CD4-positive, alpha-beta T cell treated with Interleukin-17A for 4 hours (primary cell): Measurements from ENCODE around the gene NEU4.
"Not testable (repeated sequence)": the region's sequence is repeated elsewhere in the genome, so short reads cannot be mapped to it uniquely, and the experiment has no call there.

ENCODE experiments used
- DNase-seq: peaks from one replicate; pipeline ENCODE4 v3.0.0-alpha.2; 2020; ENCODE audit warnings: mixed read lengths

Gene NEU4

GRCh38 chr2:241775223-241776177 is 33.5 kb upstream of the NEU4 start:
- DNase-seq: no peak

DNA sequence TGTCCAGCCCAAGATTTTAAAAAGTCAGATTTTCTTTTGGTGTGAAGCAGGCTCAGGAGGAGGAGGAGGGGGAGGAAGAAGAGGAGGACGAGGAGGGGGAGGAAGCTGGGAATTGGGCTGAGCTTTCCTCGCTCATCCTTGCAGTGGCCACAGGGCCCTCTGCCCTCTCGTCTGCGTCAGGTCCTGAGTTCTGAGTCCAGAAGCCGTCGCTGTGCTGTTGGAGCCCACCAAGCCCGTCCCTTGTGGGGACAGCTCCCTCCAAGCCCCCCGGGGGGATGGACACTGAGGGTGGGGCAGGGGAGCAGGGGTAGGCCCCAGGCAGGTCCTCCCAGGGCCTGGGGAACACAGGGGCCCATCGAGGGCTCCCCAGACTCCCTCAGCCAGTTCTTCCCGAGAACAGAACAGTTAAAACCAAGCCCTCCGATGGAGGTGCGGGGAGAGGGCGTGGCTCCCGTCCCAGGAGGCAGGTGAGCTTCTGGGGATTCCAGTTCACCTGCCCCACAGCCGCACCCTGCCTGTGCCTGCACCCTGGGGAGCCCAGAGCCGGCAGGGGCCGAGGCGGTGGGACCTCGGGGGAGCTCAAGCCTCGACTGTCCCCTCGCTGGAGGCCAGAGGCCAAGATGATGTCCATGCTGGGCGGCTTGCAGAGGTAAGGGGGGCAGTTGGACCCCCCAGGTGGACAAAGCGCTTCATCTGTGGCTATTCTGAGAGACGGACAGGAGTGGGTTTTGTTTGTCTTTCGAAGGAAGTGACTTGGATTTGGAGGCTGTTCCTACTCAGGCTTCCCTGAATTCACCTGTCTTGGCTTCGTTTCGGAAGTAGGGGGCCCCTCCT is 32.4 kb upstream of the NEU4 start, which contains the start of gene GAL3ST2:
Gene GAL3ST2, plus strand, starts transcription at position 487 of the 834 bp plus-strand sequence. Its CDS starts 134 bp downstream, at position 621.
- no peak for DNase-seq

DNA sequence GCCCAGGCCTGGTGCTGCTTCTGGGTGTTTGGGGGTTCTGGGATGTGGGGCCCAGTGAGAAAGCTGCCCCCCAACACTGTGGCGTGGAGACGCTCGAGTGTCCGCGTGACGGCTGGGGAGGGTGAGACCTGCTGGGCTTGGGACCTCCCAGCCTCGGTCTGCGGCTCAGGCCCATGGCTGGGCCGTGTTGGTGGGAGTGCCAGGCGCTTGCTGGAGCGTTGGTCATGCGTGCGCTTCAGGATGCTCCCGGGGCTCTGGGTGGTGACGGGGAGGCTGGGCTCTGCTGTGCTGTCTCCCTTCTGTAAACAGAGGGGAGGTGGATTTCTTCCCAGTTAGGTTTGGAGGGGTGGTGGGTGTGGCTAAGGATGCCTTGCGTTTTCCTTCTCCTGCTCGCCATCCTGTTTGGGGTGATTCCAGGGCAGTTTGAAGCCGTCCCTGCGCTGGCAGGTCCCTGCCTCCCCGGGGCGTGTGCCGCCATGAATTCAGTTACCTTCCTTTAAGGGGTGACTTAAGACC is 31.8 kb upstream of the NEU4 start:
- no peak for DNase-seq

DNA sequence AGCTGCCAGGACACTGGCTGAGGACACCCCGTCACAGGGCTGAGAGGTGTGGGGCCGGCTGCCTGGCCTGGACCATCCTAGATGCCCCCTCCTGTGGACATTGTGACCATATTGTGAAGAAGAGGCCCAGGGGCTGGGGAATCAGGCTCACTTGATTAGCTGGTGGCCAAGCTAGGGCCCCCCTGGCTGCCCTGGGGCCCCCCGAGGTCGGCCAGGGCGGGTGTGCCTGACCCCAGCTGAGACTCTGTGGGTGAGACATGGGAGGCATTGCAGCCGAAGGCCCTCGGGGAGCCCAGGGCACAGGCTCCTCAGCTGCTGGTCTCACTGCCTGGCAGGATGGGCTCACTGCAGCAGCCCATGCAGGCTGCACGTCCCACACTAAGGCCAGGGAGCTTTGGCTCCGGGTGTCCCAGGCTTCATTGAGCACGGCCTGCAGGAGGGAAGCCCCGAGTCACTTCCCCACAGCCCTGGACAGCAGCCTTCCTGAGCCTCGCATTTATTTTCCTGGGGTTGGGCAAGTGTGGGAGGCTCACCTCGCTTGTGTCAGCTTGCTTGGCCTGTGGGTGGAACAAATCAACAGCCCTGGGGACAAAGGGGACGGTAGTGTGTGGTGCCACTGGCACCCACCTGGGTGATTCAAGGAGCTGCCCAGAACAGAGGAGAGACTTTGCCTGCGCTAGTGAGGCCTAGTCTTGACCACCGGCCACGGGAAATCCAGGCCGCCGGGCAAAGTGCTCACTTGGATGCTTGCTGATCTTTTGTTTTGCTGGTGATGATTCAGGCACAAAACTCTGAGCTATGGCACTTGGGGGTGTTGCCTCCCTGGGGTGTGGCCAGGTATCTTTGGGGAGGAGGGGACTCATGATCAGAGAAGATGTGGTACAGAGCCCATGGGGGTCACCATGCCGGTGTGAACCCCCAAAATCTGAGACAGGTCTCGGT is 31.0 kb upstream of the NEU4 start:
- DNase-seq: no peak

- DNase-seq: no peak
Observed at GRCh38 chr2:241780939-241781569, 27.9 kb upstream of the NEU4 start.

DNA sequence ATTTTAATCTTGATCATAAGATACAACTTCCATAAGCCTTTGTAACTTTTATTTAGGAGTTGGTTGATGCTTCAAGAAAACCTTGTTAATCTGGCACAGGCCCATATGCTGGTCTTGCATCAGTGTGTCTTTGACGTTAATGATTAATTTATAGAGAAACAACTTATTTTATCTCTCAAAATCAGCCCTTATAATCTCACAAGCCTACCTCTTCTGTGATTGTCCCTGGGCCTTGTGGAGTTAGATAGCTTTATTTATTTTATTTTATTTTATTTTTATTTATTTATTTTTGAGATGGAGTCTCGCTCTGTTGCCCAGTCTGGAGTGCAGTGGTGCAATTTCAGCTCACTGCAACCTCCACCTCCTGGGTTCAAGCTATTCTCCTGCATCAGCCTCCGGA is 26.9 kb upstream of the NEU4 start:
- not testable (repeated sequence) for DNase-seq

DNA sequence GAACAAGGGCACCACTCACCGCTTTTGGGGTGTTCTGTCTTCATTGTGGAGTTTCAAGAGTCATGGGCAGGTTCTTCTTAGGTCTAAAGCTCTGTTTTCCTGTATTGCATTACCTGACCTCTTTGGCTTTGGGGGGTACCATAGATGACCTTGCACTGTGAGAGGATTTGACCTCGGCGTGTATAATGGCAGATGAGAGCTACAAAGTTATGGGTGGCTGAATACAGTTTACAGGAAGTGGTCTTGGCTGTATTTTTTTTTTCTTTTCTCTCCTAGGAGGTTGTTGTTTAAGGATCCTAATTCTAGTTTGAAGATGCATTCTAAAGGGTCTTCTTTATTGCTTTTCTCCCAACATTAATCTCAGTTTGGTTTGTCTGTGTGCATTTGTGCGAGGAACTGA is 20.9 kb upstream of the NEU4 start:
- DNase-seq: no peak

GRCh38 chr2:241788572-241788971 is 20.4 kb upstream of the NEU4 start:
- no peak for DNase-seq

DNA sequence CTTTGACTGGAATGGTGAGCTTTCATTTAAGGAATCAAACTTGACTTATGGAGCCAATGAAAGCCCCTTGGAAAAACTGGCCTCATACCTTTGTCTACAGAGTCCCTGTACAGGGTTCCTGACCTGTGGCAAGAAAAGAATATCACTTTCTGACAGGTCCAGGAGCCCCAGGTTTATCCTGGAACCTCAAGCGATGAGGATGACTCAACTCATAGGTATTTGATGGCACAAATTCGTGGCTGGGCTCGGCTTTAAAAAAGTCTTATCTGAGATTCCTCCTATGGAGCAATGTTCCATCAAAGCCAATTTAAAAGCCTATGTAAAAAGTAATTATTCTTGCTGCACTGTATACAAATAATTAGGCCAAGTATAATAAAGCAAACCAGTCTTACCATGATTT is 17.6 kb upstream of the NEU4 start:
- not testable (repeated sequence) for DNase-seq

DNA sequence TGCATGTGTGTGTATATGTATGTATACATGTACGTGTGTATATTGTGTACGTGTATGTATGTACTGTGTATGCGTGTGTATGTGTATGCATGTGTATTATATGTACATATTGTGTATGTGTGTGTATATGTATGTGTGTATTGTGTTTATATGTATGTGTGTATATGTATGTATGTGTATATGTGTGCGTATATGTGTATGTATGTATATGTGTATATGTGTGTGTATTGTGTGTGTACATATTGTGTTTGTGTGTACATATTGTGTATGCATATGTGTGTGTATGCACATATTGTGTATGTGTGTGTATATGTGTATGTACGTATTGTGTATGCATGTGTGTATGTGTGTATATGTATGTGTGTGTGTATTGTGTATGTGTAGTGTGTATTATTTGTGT is 15.6 kb upstream of the NEU4 start:
- DNase-seq: no peak

GRCh38 chr2:241794250-241794823 is 14.7 kb upstream of the NEU4 start:
- DNase-seq: no peak

DNA sequence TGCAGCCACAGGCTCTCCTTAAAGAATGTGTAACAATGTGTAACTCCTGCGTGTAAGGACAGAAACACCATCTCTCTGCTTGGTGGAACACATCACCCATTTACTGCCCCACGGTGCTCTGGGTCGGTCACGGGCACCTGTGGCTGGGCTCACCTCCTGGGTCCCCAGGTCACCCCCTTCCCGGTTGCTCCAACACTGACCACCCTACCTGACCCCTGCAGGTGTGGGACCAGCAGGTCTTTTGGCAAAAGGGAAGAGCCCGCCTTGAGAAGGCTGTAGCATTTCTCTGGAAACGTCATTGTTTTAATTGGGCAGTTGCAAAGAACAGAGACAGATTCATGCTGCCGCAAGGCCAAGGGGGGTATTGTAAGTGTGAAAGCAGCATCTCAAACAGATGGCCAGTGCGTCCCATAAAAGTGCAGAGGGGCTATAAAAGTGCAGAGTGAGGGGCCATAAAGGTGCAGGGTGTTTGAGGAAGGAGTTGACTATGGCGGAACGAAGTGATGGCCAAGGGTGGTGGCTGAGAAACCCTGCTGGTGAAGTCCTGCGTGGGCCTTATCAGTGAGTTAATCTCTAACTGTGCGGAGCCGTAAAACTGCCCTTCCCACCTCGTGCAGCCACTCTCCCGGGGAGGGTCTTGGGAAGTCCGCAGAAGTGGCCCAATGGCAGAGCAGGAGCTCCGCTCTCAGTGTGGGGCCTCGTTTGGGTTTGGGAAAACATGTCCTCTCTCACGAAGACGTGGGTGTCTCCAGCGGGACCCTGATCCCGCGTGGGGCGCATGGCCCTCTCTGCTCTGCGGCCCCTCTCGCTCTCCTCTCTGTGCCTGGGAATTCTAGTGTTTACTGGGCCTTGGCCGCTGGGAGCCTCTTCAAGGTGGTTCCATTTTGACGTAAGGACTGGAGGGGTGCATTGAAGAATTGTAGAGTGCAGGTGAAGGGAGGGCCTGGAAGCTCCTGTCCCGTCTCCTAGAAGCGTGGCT is 13.7 kb upstream of the NEU4 start:
- DNase-seq: no peak

DNA sequence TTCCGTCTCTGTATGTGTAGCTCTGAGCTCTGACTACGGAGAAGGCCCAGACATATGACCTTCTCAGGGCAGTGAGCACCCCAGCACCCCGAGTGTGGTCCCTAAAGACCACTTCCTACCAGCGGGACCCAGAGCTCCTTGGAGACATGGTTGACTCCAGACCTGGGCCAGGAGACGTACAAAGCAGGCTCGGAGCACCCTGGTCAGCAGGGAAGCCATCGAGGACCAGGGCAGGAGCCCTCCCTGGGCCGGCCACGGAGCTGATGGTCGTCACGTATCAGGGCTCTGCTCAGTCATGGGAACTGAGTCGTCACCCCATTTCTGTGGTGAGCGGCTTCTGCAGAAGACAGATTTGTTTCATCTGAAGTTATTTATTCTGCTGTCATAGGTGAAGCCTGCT is 12.8 kb upstream of the NEU4 start:
- no peak for DNase-seq

DNA sequence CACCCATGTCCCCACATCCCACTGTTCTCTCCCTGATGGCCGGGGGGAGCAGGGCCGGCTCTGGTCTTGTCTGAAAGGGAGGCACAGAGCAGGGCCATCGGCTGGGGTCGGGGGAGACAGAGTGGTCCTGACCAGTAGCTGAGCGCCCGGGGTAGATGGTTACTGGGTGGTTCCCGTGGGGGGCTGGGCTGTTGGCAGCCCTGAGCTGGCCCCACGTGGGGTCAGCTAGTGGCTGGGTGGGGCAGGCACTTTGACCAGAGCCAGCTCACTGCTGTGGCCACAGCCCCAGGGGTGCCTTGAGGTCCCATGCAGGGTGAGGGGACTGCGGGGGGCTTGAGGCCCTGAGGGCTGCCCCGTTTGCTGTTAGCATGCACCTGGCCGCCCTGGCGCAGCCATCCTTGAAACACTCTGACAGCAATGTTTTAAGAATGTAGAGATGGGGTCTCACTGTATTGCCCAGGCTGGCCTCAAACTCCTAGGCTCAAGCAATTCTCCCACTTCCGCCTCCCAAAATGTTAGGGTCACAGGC is 12.3 kb upstream of the NEU4 start:
- no peak for DNase-seq

GRCh38 chr2:241797441-241798080 is 11.4 kb upstream of the NEU4 start:
- DNase-seq: no peak

DNA sequence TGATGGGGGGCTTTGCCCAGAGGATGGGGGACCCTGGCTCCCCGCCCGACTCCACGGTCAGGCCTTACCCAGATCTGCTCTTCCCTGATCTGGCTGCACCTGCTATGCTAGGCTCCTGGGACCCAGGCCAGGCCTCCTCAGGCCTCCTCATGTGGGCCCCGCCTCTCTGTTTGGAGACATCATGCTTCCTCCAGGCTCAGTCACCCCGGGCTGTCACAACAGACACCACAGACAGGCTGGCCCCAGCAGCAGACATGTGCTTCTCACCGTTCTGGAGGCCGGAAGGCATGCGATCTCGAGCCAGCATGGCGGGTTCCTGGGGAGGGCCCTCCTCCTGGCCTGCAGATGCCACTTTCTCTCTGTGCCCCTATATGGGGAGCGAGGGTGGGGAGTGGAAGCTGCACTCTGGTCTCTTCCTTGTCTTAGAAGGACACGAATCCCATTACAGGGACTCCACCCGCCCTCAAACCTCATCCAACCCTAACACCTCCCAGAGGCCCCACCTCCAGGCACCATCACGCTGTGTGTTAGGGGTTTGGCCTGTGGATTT is 10.8 kb upstream of the NEU4 start:
- no peak for DNase-seq

- no peak for DNase-seq
Observed at GRCh38 chr2:241798631-241799521, 10.1 kb upstream of the NEU4 start.
